NT2/D1 (cell line): ENCODE measurements around the gene MXD4.

Experiments
- SUZ12 ChIP-seq: IDR thresholded peaks from 2 replicates; pipeline ENCODE4 v1.6.1; 2011; ENCODE audit not compliant: insufficient read length, insufficient read depth; ENCODE audit errors: extremely low read depth
- YY1 ChIP-seq: IDR thresholded peaks from 2 replicates; pipeline ENCODE4 v1.6.1; 2011; ENCODE audit not compliant: insufficient read length, insufficient read depth
- ZNF274 ChIP-seq: IDR thresholded peaks from 2 replicates; pipeline ENCODE4 v1.6.1; 2011; ENCODE audit warnings: mild to moderate bottlenecking, low read depth, low read length

- TF ChIP-seq YY1 (no peak), SUZ12 (no peak), ZNF274 (no peak)
Observed at GRCh38 chr4:2261853-2262144, at the start of gene MXD4.
